ENCODE data around the gene THRB. TPM values are rescaled to one million over a fixed set of nuclear protein-coding genes. Genes with fewer than 3 reads are reported as not detected.
"Not testable (repeated sequence)": the region's sequence is repeated elsewhere in the genome, so short reads cannot be mapped to it uniquely, and the experiment has no call there.

Gene THRB
- total RNA-seq, 3 donors from 2014 or later, result 25.1 to 75.5 (median 59.8) TPM

GRCh38 chr3:24428481-24428880, 66.2 kb downstream of the THRB start:
- Histone ChIP-seq H3K4me1 (ENCODE audit: low read depth) (peaks cover 3% of the 10 kb centered on the region), H3K4me3 (no peak overlapping the region), H3K36me3 (ENCODE audit: low read depth) (no peaks in the 10 kb centered on the region), H3K9me3 (no peaks in the 10 kb centered on the region)
- TF ChIP-seq CTCF (IDR thresholded peaks at IDR 0.05), result no peak
- no peak for ATAC-seq
- intact Hi-C loops (cut with DNase I, micrococcal nuclease), result no loop called here
- DNase-seq, result no peak

- intact Hi-C loops (cut with DNase I, micrococcal nuclease), result no loop called here
- ATAC-seq, result no peak
- H3K4me1 ChIP-seq (ENCODE audit: low read depth), result no peaks in the 10 kb centered on the region
- H3K9me3 ChIP-seq, result no peaks in the 10 kb centered on the region
- no peaks in the 10 kb centered on the region for H3K36me3 ChIP-seq (ENCODE audit: low read depth)
- DNase-seq, result no peak
- TF ChIP-seq CTCF (IDR thresholded peaks at IDR 0.05), result no peak
- H3K4me3 ChIP-seq, result no peak overlapping the region
Observed at GRCh38 chr3:24426896-24427295, 67.8 kb downstream of the THRB start.

GRCh38 chr3:24420829-24421228, 73.8 kb downstream of the THRB start:
- ATAC-seq; intact Hi-C loops (cut with DNase I, micrococcal nuclease); DNase-seq; H3K4me1 ChIP-seq (ENCODE audit: low read depth); H3K4me3 ChIP-seq; H3K9me3 ChIP-seq; H3K36me3 ChIP-seq (ENCODE audit: low read depth): not testable (repeated sequence)

GRCh38 chr3:24420224-24420623, 74.4 kb downstream of the THRB start:
- intact Hi-C loops (cut with DNase I, micrococcal nuclease), result no loop called here
- DNase-seq, result no peak
- Histone ChIP-seq H3K9me3 (no peaks in the 10 kb centered on the region), H3K4me3 (no peak overlapping the region), H3K36me3 (ENCODE audit: low read depth) (no peaks in the 10 kb centered on the region), H3K4me1 (ENCODE audit: low read depth) (no peaks in the 10 kb centered on the region)
- no peak for TF ChIP-seq CTCF (IDR thresholded peaks at IDR 0.05)
- ATAC-seq, result no peak

GRCh38 chr3:24419067-24419791, 75.4 kb downstream of the THRB start:
- TF ChIP-seq CTCF (IDR thresholded peaks at IDR 0.05), result no peak
- ATAC-seq (no peak), DNase-seq (no peak)
- Histone ChIP-seq H3K9me3 (no peaks in the 10 kb centered on the region), H3K36me3 (ENCODE audit: low read depth) (no peaks in the 10 kb centered on the region), H3K4me1 (ENCODE audit: low read depth) (no peaks in the 10 kb centered on the region), H3K4me3 (no peak overlapping the region)
- intact Hi-C loops (cut with DNase I, micrococcal nuclease), result no loop called here

- Histone ChIP-seq H3K9me3 (no peaks in the 10 kb centered on the region), H3K4me3 (no peak overlapping the region), H3K36me3 (ENCODE audit: low read depth) (no peaks in the 10 kb centered on the region), H3K4me1 (ENCODE audit: low read depth) (no peaks in the 10 kb centered on the region)
- intact Hi-C loops (cut with DNase I, micrococcal nuclease), result no loop called here
- no peak for TF ChIP-seq CTCF (IDR thresholded peaks at IDR 0.05)
- ATAC-seq (no peak), DNase-seq (no peak)
Observed at GRCh38 chr3:24417730-24418129, 76.9 kb downstream of the THRB start.
